ENCODE measurements around the gene COL26A1. TPM values are rescaled to one million over a fixed set of nuclear protein-coding genes. Genes with fewer than 3 reads are reported as not detected.

COL26A1 gene
- total RNA-seq, 1 experiment from 2014 or later, result 0.20 TPM

DNA sequence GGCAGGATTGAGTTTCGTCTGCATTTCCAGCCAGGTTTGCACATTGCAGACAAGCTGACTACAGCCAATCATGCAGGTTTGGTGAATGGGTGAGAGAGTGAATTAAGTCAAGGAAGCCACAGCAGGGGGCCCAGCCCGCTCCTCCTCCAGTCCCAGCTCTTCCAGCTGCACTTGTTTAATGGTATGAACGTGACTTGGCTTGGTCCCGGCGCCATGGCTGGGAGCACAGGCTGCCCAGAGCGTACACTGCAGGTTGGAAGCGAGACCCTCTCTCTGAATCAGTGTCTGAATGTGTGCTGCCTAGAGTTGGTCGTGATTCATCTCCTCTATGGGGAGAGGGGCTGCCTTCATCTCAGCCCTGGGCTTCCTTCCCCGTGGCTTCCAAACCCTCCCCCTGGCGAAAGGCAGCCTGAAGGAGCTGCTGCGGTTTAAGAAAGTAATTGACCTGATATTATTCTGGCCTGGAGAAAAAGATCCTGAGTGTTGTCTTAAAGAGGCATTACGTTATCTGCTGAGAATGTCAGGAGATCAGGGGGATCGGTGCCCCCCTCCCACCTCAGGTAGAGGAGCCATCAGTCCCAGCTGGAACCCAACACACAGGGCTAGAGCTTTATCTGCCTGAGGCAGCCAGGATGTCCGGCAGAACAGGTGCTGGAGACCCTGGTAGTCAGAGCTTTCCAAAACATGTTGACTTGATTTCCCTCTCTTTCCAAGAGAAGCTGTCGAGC lies 132.1 kb downstream of the COL26A1 start:
- no peak for DNase-seq
- Histone ChIP-seq H3K4me1 (replicated peaks; ENCODE audit: insufficient read depth) (no peaks in the 10 kb centered on the region), H3K27me3 (ENCODE audit: insufficient read depth, low read depth) (peaks cover 32% of the 10 kb centered on the region; the same call in 1 of the 2 replicates), H2AFZ (no peak overlapping the region), H4K20me1 (ENCODE audit: insufficient read depth) (no peaks in the 10 kb centered on the region), H3K4me3 (no peak overlapping the region), H3K27ac (no peak overlapping the region), H3F3A (ENCODE audit: insufficient read depth, low read depth) (no peaks in the 10 kb centered on the region), H3K36me3 (ENCODE audit: low read depth) (no peaks in the 10 kb centered on the region), H3K9me2 (ENCODE audit: insufficient read depth) (no peaks in the 10 kb centered on the region), H3K4me2 (no peak overlapping the region), H3K9me3 (ENCODE audit: insufficient read depth, low read depth) (no peaks in the 10 kb centered on the region), H3K79me2 (ENCODE audit: low read depth) (no peaks in the 10 kb centered on the region)
- ChIA-PET POLR2A (ENCODE audit: unreplicated experiment) (no interaction called here), CTCF (interaction anchor here (0.6 to 0.7 kb wide), 4 partner anchors 11 to 351 kb away, joined by 3 to 8 read pairs (median 5); no protein-coding TSS in a partner anchor)
- no TSS peak for BruUV-seq (replicated peaks)
- TF ChIP-seq, protein P1, sequence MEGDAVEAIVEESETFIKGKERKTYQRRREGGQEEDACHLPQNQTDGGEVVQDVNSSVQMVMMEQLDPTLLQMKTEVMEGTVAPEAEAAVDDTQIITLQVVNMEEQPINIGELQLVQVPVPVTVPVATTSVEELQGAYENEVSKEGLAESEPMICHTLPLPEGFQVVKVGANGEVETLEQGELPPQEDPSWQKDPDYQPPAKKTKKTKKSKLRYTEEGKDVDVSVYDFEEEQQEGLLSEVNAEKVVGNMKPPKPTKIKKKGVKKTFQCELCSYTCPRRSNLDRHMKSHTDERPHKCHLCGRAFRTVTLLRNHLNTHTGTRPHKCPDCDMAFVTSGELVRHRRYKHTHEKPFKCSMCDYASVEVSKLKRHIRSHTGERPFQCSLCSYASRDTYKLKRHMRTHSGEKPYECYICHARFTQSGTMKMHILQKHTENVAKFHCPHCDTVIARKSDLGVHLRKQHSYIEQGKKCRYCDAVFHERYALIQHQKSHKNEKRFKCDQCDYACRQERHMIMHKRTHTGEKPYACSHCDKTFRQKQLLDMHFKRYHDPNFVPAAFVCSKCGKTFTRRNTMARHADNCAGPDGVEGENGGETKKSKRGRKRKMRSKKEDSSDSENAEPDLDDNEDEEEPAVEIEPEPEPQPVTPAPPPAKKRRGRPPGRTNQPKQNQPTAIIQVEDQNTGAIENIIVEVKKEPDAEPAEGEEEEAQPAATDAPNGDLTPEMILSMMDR (conservative IDR thresholded peaks at IDR 0.05), result no peak
- no peak for TF ChIP-seq EZH2 (IDR thresholded peaks at IDR 0.05; ENCODE audit: low read depth)
- intact Hi-C loops (cut with micrococcal nuclease; ENCODE audit: unreplicated experiment), result no loop called here

DNA sequence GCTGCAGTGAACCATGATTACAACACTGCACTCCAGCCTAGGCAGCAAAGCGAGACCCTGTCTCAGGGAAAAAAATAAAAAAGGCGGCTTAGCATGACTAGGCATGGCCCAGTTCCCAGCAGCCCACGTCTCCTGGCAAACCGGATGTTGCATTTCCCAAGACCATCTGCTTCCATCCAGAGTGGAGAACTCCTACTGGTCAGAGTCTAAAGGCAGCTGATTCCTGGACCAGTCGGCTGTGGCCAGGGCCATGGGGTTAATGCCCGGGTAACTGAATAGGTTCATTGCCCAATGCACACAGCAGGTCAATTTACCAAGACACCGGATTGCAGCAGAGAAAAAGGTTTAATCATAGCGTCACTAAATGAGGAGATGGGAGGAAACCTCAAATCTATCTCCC lies 133.3 kb downstream of the COL26A1 start:
- Histone ChIP-seq H3K9me3 (ENCODE audit: insufficient read depth, low read depth) (no peaks in the 10 kb centered on the region), H3K4me1 (replicated peaks; ENCODE audit: insufficient read depth) (no peaks in the 10 kb centered on the region), H3K27me3 (ENCODE audit: insufficient read depth, low read depth) (peaks cover 27% of the 10 kb centered on the region; the same call in 1 of the 2 replicates), H3K9me2 (ENCODE audit: insufficient read depth) (no peaks in the 10 kb centered on the region), H3K4me2 (no peak overlapping the region), H3K27ac (no peak overlapping the region), H3K36me3 (ENCODE audit: low read depth) (no peaks in the 10 kb centered on the region), H3K4me3 (no peak overlapping the region), H4K20me1 (ENCODE audit: insufficient read depth) (no peaks in the 10 kb centered on the region), H3K79me2 (ENCODE audit: low read depth) (no peaks in the 10 kb centered on the region), H2AFZ (no peak overlapping the region), H3F3A (ENCODE audit: insufficient read depth, low read depth) (no peaks in the 10 kb centered on the region)
- intact Hi-C loops (cut with micrococcal nuclease; ENCODE audit: unreplicated experiment), result no loop called here
- POLR2A ChIA-PET (ENCODE audit: unreplicated experiment), result no interaction called here
- no peak for TF ChIP-seq EZH2 (IDR thresholded peaks at IDR 0.05; ENCODE audit: low read depth)
- TF ChIP-seq, protein P1 (conservative IDR thresholded peaks at IDR 0.05), result no peak
- no TSS peak for BruUV-seq (replicated peaks)
- no peak for DNase-seq
- CTCF ChIA-PET, result no interaction called here

DNA sequence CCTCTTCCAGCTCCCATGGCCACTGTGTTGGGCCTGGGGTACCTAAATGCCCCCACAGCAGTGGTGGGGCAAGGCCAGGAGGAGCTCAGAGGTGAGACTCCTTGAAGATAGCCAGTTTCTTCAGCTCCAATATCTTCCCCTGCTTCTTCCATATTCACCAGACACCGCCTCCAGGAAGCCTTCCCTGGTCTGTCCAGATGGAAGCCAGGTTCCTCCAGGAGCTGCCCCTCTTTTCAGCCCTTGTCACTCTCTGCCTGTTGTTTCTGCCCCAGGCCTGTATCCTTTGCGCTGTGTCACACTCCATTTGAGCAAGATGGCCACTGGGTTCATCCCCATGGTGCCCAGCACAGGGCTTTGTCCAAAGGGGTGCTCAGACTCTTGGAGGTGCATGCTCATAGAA lies 138.7 kb downstream of the COL26A1 start:
- no peaks in the 10 kb centered on the region for H3K4me1 ChIP-seq (replicated peaks; ENCODE audit: insufficient read depth)
- H3K27me3 ChIP-seq (ENCODE audit: insufficient read depth, low read depth), result peaks cover 19% of the 10 kb centered on the region
- H3K9me2 ChIP-seq (ENCODE audit: insufficient read depth), result no peaks in the 10 kb centered on the region
- no peak overlapping the region for H3K4me2 ChIP-seq
- no peak overlapping the region for H3K4me3 ChIP-seq
- no peak for TF ChIP-seq EZH2 (IDR thresholded peaks at IDR 0.05; ENCODE audit: low read depth)
- TF ChIP-seq, protein P1 (conservative IDR thresholded peaks at IDR 0.05), result no peak
- DNase-seq, result no peak
- H3K9me3 ChIP-seq (ENCODE audit: insufficient read depth, low read depth), result no peaks in the 10 kb centered on the region
- POLR2A ChIA-PET (ENCODE audit: unreplicated experiment), result no interaction called here
- H3F3A ChIP-seq (ENCODE audit: insufficient read depth, low read depth), result no peaks in the 10 kb centered on the region
- H4K20me1 ChIP-seq (ENCODE audit: insufficient read depth), result no peaks in the 10 kb centered on the region
- H3K79me2 ChIP-seq (ENCODE audit: low read depth), result no peaks in the 10 kb centered on the region
- BruUV-seq (replicated peaks), result no TSS peak
- H2AFZ ChIP-seq, result no peak overlapping the region
- H3K36me3 ChIP-seq (ENCODE audit: low read depth), result no peaks in the 10 kb centered on the region
- CTCF ChIA-PET, result no interaction called here
- H3K27ac ChIP-seq, result no peak overlapping the region
- intact Hi-C loops (cut with micrococcal nuclease; ENCODE audit: unreplicated experiment), result loop anchor here (10.0 kb wide), 1 partner anchor 177 kb away; the partner anchor contains the start of gene IFT22

Data from PC-9 (cell line).